ENCODE data around the gene RSPRY1.

DNA sequence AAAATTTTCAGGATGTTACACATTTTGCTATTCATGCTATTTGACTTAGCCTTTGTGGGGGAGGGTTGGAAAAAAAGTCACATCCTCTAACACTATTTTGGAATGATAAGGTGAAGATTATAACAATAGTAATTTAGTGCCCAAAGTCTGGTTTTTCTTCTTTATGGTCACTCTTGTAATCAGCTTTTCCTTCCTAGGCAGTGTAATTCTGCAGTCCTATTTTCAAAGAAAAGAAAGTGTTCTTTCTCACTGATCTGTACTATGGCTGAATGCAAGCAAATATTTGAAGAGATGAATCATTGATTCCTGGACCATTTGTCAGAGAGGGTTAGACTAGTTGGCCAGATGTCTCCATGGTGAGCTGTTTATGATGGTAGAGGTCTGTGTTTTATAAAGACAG lies 8.4 kb downstream of the RSPRY1 start:
- no peak for TF ChIP-seq CHD4 (IDR thresholded peaks at IDR 0.05; ENCODE audit: borderline replicate concordance)
- TF ChIP-seq, protein P1, sequence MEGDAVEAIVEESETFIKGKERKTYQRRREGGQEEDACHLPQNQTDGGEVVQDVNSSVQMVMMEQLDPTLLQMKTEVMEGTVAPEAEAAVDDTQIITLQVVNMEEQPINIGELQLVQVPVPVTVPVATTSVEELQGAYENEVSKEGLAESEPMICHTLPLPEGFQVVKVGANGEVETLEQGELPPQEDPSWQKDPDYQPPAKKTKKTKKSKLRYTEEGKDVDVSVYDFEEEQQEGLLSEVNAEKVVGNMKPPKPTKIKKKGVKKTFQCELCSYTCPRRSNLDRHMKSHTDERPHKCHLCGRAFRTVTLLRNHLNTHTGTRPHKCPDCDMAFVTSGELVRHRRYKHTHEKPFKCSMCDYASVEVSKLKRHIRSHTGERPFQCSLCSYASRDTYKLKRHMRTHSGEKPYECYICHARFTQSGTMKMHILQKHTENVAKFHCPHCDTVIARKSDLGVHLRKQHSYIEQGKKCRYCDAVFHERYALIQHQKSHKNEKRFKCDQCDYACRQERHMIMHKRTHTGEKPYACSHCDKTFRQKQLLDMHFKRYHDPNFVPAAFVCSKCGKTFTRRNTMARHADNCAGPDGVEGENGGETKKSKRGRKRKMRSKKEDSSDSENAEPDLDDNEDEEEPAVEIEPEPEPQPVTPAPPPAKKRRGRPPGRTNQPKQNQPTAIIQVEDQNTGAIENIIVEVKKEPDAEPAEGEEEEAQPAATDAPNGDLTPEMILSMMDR (IDR thresholded peaks at IDR 0.05) = no peak
- TF ChIP-seq KDM1A (IDR thresholded peaks at IDR 0.05; ENCODE audit: low read depth) = no peak
- TF ChIP-seq POLR2A (IDR thresholded peaks at IDR 0.05; ENCODE audit: low read length) = no peak
- TF ChIP-seq SREBF2 (IDR thresholded peaks at IDR 0.05) = no peak
- TF ChIP-seq EP300 (IDR thresholded peaks at IDR 0.05) = peak in 1 of 2 experiments; percentile 18; a peak in 2 of 5 replicates
- no peak for TF ChIP-seq MAZ (IDR thresholded peaks at IDR 0.05; ENCODE audit: borderline replicate concordance, low read depth, low read length)
- TF ChIP-seq, protein P2, sequence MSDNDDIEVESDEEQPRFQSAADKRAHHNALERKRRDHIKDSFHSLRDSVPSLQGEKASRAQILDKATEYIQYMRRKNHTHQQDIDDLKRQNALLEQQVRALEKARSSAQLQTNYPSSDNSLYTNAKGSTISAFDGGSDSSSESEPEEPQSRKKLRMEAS (IDR thresholded peaks at IDR 0.05) = peak; percentile 45; the same call in 1 of the 2 replicates
- TF ChIP-seq, protein P3, sequence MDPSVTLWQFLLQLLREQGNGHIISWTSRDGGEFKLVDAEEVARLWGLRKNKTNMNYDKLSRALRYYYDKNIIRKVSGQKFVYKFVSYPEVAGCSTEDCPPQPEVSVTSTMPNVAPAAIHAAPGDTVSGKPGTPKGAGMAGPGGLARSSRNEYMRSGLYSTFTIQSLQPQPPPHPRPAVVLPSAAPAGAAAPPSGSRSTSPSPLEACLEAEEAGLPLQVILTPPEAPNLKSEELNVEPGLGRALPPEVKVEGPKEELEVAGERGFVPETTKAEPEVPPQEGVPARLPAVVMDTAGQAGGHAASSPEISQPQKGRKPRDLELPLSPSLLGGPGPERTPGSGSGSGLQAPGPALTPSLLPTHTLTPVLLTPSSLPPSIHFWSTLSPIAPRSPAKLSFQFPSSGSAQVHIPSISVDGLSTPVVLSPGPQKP (IDR thresholded peaks at IDR 0.05; ENCODE audit: low read depth, low read length) = no peak
- no peak for TF ChIP-seq NR3C1 (IDR thresholded peaks at IDR 0.05)
- peak; percentile 47 to 57; a peak in 2 of 5 replicates for TF ChIP-seq JUN (IDR thresholded peaks at IDR 0.05)
